Pancreas (tissue), 10 donors: ENCODE data around the gene HNRNPUL2. TPM values are rescaled to one million over a fixed set of nuclear protein-coding genes. Genes with fewer than 3 reads are reported as not detected.

ENCODE experiments used
- ATAC-seq, 4 donors: fragments of 200-7000 bp; cut with Tn5 transposase; one replicate each; pipeline versions ENCODE4 v1.8.0 to v1.9.1; 2020; ENCODE audit warnings: mild to moderate bottlenecking in 4 of 4, moderate library complexity in 4 of 4
- DNase-seq, 6 donors: peaks; one replicate each; pipeline ENCODE4 v3.0.0-alpha.2; 2020
- FAIRE-seq: peaks from 2 replicates; lab custom pipeline; 2012; peaks lifted over from hg19 to GRCh38; lab: Jason Lieb, UNC
- H3K27ac ChIP-seq, 4 donors: fragments of 200-600 bp; sonication (generic); 1 replicate in 3 of 4; 2 replicates in 1 of 4; pipeline versions ENCODE4 v1.5.0 to v1.8.0; 2020
- H3K27me3 ChIP-seq, 4 donors: fragments of 200-600 bp; one replicate each; pipeline ENCODE4 v1.8.0; 2021
- H3K36me3 ChIP-seq, 3 donors: fragments of 200-600 bp; sonication (generic) in 1 of 3; one replicate each; pipeline versions ENCODE4 v1.5.0 to v1.8.0; 2020 to 2021
- H3K4me1 ChIP-seq, 3 donors: fragments of 200-600 bp; one replicate each; pipeline ENCODE4 v1.8.0; 2021
- H3K4me3 ChIP-seq, 4 donors: fragments of 200-600 bp; sonication (generic) in 2 of 4; one replicate each; pipeline versions ENCODE4 v1.5.0 to v1.8.0; 2020 to 2021
- H3K9me3 ChIP-seq, 4 donors: fragments of 200-600 bp; one replicate each; pipeline ENCODE4 v1.8.0; 2021
- CTCF ChIP-seq, 4 donors: fragments of 200-600 bp; sonication (generic) in 3 of 4; IDR thresholded peaks; one replicate each; pipeline versions ENCODE4 v1.5.0 to v1.8.0; 2021; ENCODE audit warnings: antibody characterized with exemption in 4 of 4
- WGBS, 2 donors: extraction: QIAGEN DNeasy Blood & Tissue Kit; methylation state at CpG; one replicate each; pipeline ENCODE4 v1.1.7; 2013; 5-methylcytosine and 5-hydroxymethylcytosine counted together
- intact Hi-C, 3 donors: fragments of 100-400 bp; cut with DNase I; formaldehyde crosslinking; loops; one replicate each; pipeline versions ENCODE4 v1.11.1 to v1.14.2; 2022
- polyA plus RNA-seq, 2 donors: library from polyadenylated mRNA; stranded (reverse); fragments of 200-250 nt; gene quantifications; one replicate each; pipeline ENCODE4 v1.2.3, GENCODE V29; 2013
- total RNA-seq, 6 donors: library from RNA; stranded (reverse); fragmentation: NEBNext Ultra II Directional in 4 of 6; extraction: Animal tissue kit (Norgen Biotek cat#: 25700) in 4 of 6; gene quantifications; one replicate each; pipeline versions ENCODE4 v1.2.1 to v1.2.4, GENCODE V29; 2021 to 2023
- donor health status: healthy with polysubstance abuse.
- donor health status: DM: no; HTN: no; CAD: no; lungs with moderate emphysema.
- donor health status: DM: no; HTN: no; CAD: no.
- donor health status: control.
- donor health status: control.
- donor health status: Bipolar disorder and iron deficiency.
- donor health status: DM: yes; HTN: yes; CAD: no.
- donor health status: DM: no; HTN: no; CAD: no.
- donor health status: DM: no; HTN: no; CAD: no.
- donor health status: DM: yes; HTN: yes; CAD: no.

Gene HNRNPUL2
- total and polyA plus RNA-seq, 8 donors = 17.5 to 26.2 (median 18.6) TPM

GRCh38 chr11:62664405-62665074 lies 62.7 kb downstream of the HNRNPUL2 start:
- DNase-seq (peak in 4 of 6 donors; percentile 53 to 79 (median 58)), FAIRE-seq (no peak), ATAC-seq (peak; percentile 48 to 68 (median 58))
- H3K36me3 ChIP-seq = no peaks in the 10 kb centered on the region
- WGBS, 2 donors = 3% methylated on average over 34 to 36 of the region's 36 CpGs
- peaks cover 0 to 29% (median 12%) of the 10 kb centered on the region in 3 donors for H3K4me1 ChIP-seq
- no peaks in the 10 kb centered on the region for H3K9me3 ChIP-seq
- TF ChIP-seq CTCF (IDR thresholded peaks at IDR 0.05) = no peak
- peak overlapping the region; percentile 51 to 84 (median 80) for H3K27ac ChIP-seq
- H3K4me3 ChIP-seq = peak overlapping the region; percentile 48 to 79 (median 72)
- intact Hi-C loops = no loop called here
- no peaks in the 10 kb centered on the region for H3K27me3 ChIP-seq

Other genes starting within 250 kb of the HNRNPUL2 start
- 100 to 1,000 TPM in 1 of 6 donors, 10 to 100 TPM in 5; 53.2 to 163 (median 77.2) TPM for gene AHNAK, start 180.7 kb downstream of the HNRNPUL2 start, total RNA-seq
- gene AHNAK, start 180.7 kb downstream of the HNRNPUL2 start, polyA plus RNA-seq = 10 to 100 TPM; 18.7 to 32.5 TPM
- gene EEF1G, start 153.6 kb downstream of the HNRNPUL2 start, total RNA-seq = 1,000 to 10,000 TPM in 4 of 6 donors, 100 to 1,000 TPM in 2; 723 to 1,171 (median 1,053) TPM
- 100 to 1,000 TPM; 630 to 745 TPM for gene EEF1G, start 153.6 kb downstream of the HNRNPUL2 start, polyA plus RNA-seq
- gene TUT1, start 135.9 kb downstream of the HNRNPUL2 start, total RNA-seq = 10 to 100 TPM; 12.0 to 20.3 (median 14.6) TPM
- 10 to 100 TPM; 24.6 to 33.4 TPM for gene TUT1, start 135.9 kb downstream of the HNRNPUL2 start, polyA plus RNA-seq
- 10 to 100 TPM; 14.7 to 35.6 (median 23.0) TPM for gene MTA2, start 125.6 kb downstream of the HNRNPUL2 start, total RNA-seq
- gene MTA2, start 125.6 kb downstream of the HNRNPUL2 start, polyA plus RNA-seq = 10 to 100 TPM; 28.7 to 42.3 TPM
- gene EML3, start 114.7 kb downstream of the HNRNPUL2 start, total RNA-seq = 10 to 100 TPM; 22.0 to 34.1 (median 23.4) TPM
- gene EML3, start 114.7 kb downstream of the HNRNPUL2 start, polyA plus RNA-seq = 10 to 100 TPM; 70.7 to 86.4 TPM
- 1 to 10 TPM in 4 of 6 donors, under 1 TPM in 2; 0.65 to 2.8 (median 1.6) TPM for gene ROM1, start 114.2 kb downstream of the HNRNPUL2 start, total RNA-seq
- gene ROM1, start 114.2 kb downstream of the HNRNPUL2 start, polyA plus RNA-seq = 1 to 10 TPM; 5.1 to 5.6 TPM
- gene B3GAT3, start 105.5 kb downstream of the HNRNPUL2 start, total RNA-seq = 10 to 100 TPM; 13.2 to 24.1 (median 17.1) TPM
- gene B3GAT3, start 105.5 kb downstream of the HNRNPUL2 start, polyA plus RNA-seq = 10 to 100 TPM; 45.7 to 50.8 TPM
- 100 to 1,000 TPM; 106 to 210 (median 152) TPM for gene GANAB, start 80.8 kb downstream of the HNRNPUL2 start, total RNA-seq
- gene GANAB, start 80.8 kb downstream of the HNRNPUL2 start, polyA plus RNA-seq = 10 to 100 TPM; 88.1 to 93.1 TPM
- 10 to 100 TPM in 3 of 6 donors, 1 to 10 TPM in 3; 5.8 to 12.9 (median 9.5) TPM for gene INTS5, start 74.2 kb downstream of the HNRNPUL2 start, total RNA-seq
- 1 to 10 TPM; 4.5 to 4.6 TPM for gene INTS5, start 74.2 kb downstream of the HNRNPUL2 start, polyA plus RNA-seq
- 10 to 100 TPM; 13.2 to 21.3 (median 16.9) TPM for gene C11orf98, start 62.2 kb downstream of the HNRNPUL2 start, total RNA-seq
- gene C11orf98, start 62.2 kb downstream of the HNRNPUL2 start, polyA plus RNA-seq = 10 to 100 TPM; 56.3 to 70.8 TPM
- gene CSKMT, start 62.1 kb downstream of the HNRNPUL2 start, total RNA-seq = 10 to 100 TPM in 1 of 6 donors, 1 to 10 TPM in 5; 4.0 to 11.0 (median 7.3) TPM
- gene CSKMT, start 62.1 kb downstream of the HNRNPUL2 start, polyA plus RNA-seq = 10 to 100 TPM; 19.6 to 25.4 TPM
- gene UQCC3, start 55.8 kb downstream of the HNRNPUL2 start, total RNA-seq = 1 to 10 TPM; 3.2 to 4.9 (median 3.6) TPM
- gene UQCC3, start 55.8 kb downstream of the HNRNPUL2 start, polyA plus RNA-seq = 10 to 100 TPM; 14.1 to 17.3 TPM
- 1 to 10 TPM; 1.4 to 4.0 (median 2.8) TPM for gene LBHD1, start 55.2 kb downstream of the HNRNPUL2 start, total RNA-seq
- gene LBHD1, start 55.2 kb downstream of the HNRNPUL2 start, polyA plus RNA-seq = 10 to 100 TPM in 1 of 2 donors, 1 to 10 TPM in 1; 7.1 to 21.7 TPM
- 10 to 100 TPM; 37.7 to 67.7 (median 51.9) TPM for gene UBXN1, start 48.4 kb downstream of the HNRNPUL2 start, total RNA-seq
- gene UBXN1, start 48.4 kb downstream of the HNRNPUL2 start, polyA plus RNA-seq = 100 to 1,000 TPM in 1 of 2 donors, 10 to 100 TPM in 1; 86.0 to 104 TPM
- 1 to 10 TPM in 2 of 6 donors, under 1 TPM in 4; 0.16 to 1.6 (median 0.53) TPM for gene LRRN4CL, start 37.9 kb downstream of the HNRNPUL2 start, total RNA-seq
- under 1 TPM; 0.23 to 0.76 TPM for gene LRRN4CL, start 37.9 kb downstream of the HNRNPUL2 start, polyA plus RNA-seq
- gene BSCL2, start 20.0 kb downstream of the HNRNPUL2 start, total RNA-seq = 10 to 100 TPM; 30.3 to 58.6 (median 47.9) TPM
- gene BSCL2, start 20.0 kb downstream of the HNRNPUL2 start, polyA plus RNA-seq = 100 to 1,000 TPM in 1 of 2 donors, 10 to 100 TPM in 1; 99.2 to 151 TPM
- under 1 TPM in 2 of 6 donors, not detected in 4; 0.19 to 0.37 TPM for gene GNG3, start 19.8 kb downstream of the HNRNPUL2 start, total RNA-seq
- under 1 TPM in 1 of 2 donors, not detected in 1; 0.26 TPM for gene GNG3, start 19.8 kb downstream of the HNRNPUL2 start, polyA plus RNA-seq
- 10 to 100 TPM in 4 of 6 donors, 1 to 10 TPM in 2; 7.6 to 17.8 (median 10.5) TPM for gene TTC9C, start 1.0 kb upstream of the HNRNPUL2 start, total RNA-seq
- gene TTC9C, start 1.0 kb upstream of the HNRNPUL2 start, polyA plus RNA-seq = 10 to 100 TPM; 16.7 to 20.3 TPM
- gene ZBTB3, start 26.7 kb upstream of the HNRNPUL2 start, total RNA-seq = 1 to 10 TPM; 3.7 to 9.8 (median 5.4) TPM
- gene ZBTB3, start 26.7 kb upstream of the HNRNPUL2 start, polyA plus RNA-seq = 1 to 10 TPM; 2.0 to 2.4 TPM
- 10 to 100 TPM; 15.1 to 32.0 (median 22.6) TPM for gene POLR2G, start 34.1 kb upstream of the HNRNPUL2 start, total RNA-seq
- 10 to 100 TPM; 36.4 to 67.1 TPM for gene POLR2G, start 34.1 kb upstream of the HNRNPUL2 start, polyA plus RNA-seq
- gene TAF6L, start 43.9 kb upstream of the HNRNPUL2 start, total RNA-seq = 10 to 100 TPM in 4 of 6 donors, 1 to 10 TPM in 2; 9.3 to 18.6 (median 11.7) TPM
- gene TAF6L, start 43.9 kb upstream of the HNRNPUL2 start, polyA plus RNA-seq = 10 to 100 TPM; 37.2 to 53.5 TPM
- gene TMEM179B, start 59.9 kb upstream of the HNRNPUL2 start, total RNA-seq = 10 to 100 TPM; 14.8 to 26.2 (median 19.1) TPM
- gene TMEM179B, start 59.9 kb upstream of the HNRNPUL2 start, polyA plus RNA-seq = 10 to 100 TPM; 27.1 to 59.6 TPM
- 1 to 10 TPM; 5.0 to 9.1 (median 6.9) TPM for gene TMEM223, start 64.5 kb upstream of the HNRNPUL2 start, total RNA-seq
- 10 to 100 TPM; 16.3 to 16.6 TPM for gene TMEM223, start 64.5 kb upstream of the HNRNPUL2 start, polyA plus RNA-seq
- 10 to 100 TPM; 20.9 to 60.9 (median 30.8) TPM for gene NXF1, start 78.0 kb upstream of the HNRNPUL2 start, total RNA-seq
- 100 to 1,000 TPM; 150 to 294 TPM for gene NXF1, start 78.0 kb upstream of the HNRNPUL2 start, polyA plus RNA-seq
- 10 to 100 TPM; 22.8 to 31.2 (median 26.9) TPM for gene STX5, start 104.6 kb upstream of the HNRNPUL2 start, total RNA-seq
- gene STX5, start 104.6 kb upstream of the HNRNPUL2 start, polyA plus RNA-seq = 10 to 100 TPM; 18.6 to 27.9 TPM
- gene TEX54, start 105.4 kb upstream of the HNRNPUL2 start, total RNA-seq = not detected
- under 1 TPM in 1 of 2 donors, not detected in 1; 0.65 TPM for gene TEX54, start 105.4 kb upstream of the HNRNPUL2 start, polyA plus RNA-seq
- gene WDR74, start 112.1 kb upstream of the HNRNPUL2 start, total RNA-seq = 10 to 100 TPM; 18.4 to 35.1 (median 27.1) TPM
- 10 to 100 TPM; 47.6 to 59.5 TPM for gene WDR74, start 112.1 kb upstream of the HNRNPUL2 start, polyA plus RNA-seq
- gene SLC3A2, start 153.4 kb upstream of the HNRNPUL2 start, total RNA-seq = 100 to 1,000 TPM in 1 of 6 donors, 10 to 100 TPM in 5; 68.8 to 331 (median 75.1) TPM
- 100 to 1,000 TPM in 1 of 2 donors, 10 to 100 TPM in 1; 66.9 to 116 TPM for gene SLC3A2, start 153.4 kb upstream of the HNRNPUL2 start, polyA plus RNA-seq
- gene CHRM1, start 193.9 kb upstream of the HNRNPUL2 start, total RNA-seq = under 1 TPM in 5 of 6 donors, not detected in 1; 0.06 to 0.15 (median 0.09) TPM
- gene CHRM1, start 193.9 kb upstream of the HNRNPUL2 start, polyA plus RNA-seq = under 1 TPM; 0.14 to 0.19 TPM